ENCODE data around the gene MVB12A. TPM values are rescaled to one million over a fixed set of nuclear protein-coding genes. Genes with fewer than 3 reads are reported as not detected.

MVB12A gene
- total and polyA plus RNA-seq, 9 of the 15 experiments (the other 6 are each of a cell fraction or from before 2014, with no cell fraction given) = 1.2 to 46.2 (median 22.4) TPM

DNA sequence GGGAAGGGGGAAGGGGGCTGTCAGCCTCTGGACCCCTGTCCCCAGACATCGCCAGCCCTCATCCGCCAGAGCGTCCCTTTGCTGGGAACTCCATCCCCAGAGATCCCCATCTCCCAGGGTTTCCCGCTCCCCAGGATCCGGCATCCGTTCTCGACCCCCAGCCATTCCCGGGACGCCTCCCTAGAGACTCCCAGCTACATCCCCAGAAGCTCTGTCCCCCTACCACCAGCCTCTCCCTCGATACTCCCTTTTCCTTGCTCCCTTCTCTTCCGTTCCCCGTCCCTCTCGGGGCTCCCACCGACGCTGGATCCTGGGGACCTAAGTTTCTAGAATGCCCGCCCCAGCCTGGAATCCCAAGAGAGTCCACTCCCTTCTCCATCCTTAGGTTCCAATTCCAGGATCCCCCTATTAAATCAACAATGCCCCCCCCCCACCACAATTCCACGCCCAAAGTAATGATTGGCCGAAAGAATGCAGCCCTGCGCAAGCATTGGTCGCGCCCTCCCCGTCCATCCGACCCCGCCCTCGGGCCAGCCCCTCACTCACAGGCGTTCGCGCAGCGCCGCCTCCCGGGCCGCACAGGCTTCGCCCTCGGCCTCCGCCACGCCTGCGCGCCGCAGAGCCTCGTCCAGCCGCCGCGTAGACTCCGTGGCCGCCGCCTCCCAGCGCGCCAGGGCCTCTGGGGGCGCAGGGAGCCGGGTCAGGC is 29.0 kb upstream of the MVB12A start (continued):
- TF ChIP-seq CHD1 (IDR thresholded peaks at IDR 0.05; ENCODE audit: low read length) (no peak), ZNF695 (CRISPR knock-in tag; IDR thresholded peaks at IDR 0.05) (no peak), BHLHE40 (IDR thresholded peaks at IDR 0.05; ENCODE audit: low read length) (no peak), HDAC2 (IDR thresholded peaks at IDR 0.05) (peak; percentile 22; the same call in 1 of the 2 replicates), U2AF2 (optimal IDR thresholded peaks at IDR 0.05; ENCODE audit: low read depth, low read length) (no peak), DDX20 (tag; IDR thresholded peaks at IDR 0.05; ENCODE audit: low read depth) (no peak), PCBP2 (IDR thresholded peaks at IDR 0.05; ENCODE audit: low read depth, low read length, poor library complexity, severe bottlenecking) (no peak), CBX3 (IDR thresholded peaks at IDR 0.05; ENCODE audit: borderline replicate concordance in 1 of 2, low read length in 2 of 2) (peak in 1 of 2 experiments; percentile 54; a peak in 1 of 3 replicates), FOS (IDR thresholded peaks at IDR 0.05; ENCODE audit: extremely low read depth, insufficient read length) (peak; percentile 68), SRSF9 (IDR thresholded peaks at IDR 0.05; ENCODE audit: borderline replicate concordance, low read depth, low read length) (no peak), ZNF224 (CRISPR knock-in tag; IDR thresholded peaks at IDR 0.05) (no peak), ZNF217 (CRISPR knock-in tag; IDR thresholded peaks at IDR 0.05) (no peak), CHD2 (IDR thresholded peaks at IDR 0.05; ENCODE audit: low read depth, low read length) (no peak), BMI1 (IDR thresholded peaks at IDR 0.05; ENCODE audit: low read length) (no peak), SIN3B (IDR thresholded peaks at IDR 0.05; ENCODE audit: low read depth) (peak; percentile 31; the same call in 1 of the 2 replicates), KLF1 (tag; IDR thresholded peaks at IDR 0.05) (peak; percentile 34; the same call in 1 of the 2 replicates), TFAM (CRISPR knock-in tag; conservative IDR thresholded peaks at IDR 0.05) (no peak), LCOR (CRISPR knock-in tag; IDR thresholded peaks at IDR 0.05) (no peak)
- TF ChIP-seq, protein P1, sequence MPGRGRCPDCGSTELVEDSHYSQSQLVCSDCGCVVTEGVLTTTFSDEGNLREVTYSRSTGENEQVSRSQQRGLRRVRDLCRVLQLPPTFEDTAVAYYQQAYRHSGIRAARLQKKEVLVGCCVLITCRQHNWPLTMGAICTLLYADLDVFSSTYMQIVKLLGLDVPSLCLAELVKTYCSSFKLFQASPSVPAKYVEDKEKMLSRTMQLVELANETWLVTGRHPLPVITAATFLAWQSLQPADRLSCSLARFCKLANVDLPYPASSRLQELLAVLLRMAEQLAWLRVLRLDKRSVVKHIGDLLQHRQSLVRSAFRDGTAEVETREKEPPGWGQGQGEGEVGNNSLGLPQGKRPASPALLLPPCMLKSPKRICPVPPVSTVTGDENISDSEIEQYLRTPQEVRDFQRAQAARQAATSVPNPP (IDR thresholded peaks at IDR 0.05; ENCODE audit: borderline replicate concordance, insufficient read depth, insufficient read length) = no peak
- TF ChIP-seq, protein P2, sequence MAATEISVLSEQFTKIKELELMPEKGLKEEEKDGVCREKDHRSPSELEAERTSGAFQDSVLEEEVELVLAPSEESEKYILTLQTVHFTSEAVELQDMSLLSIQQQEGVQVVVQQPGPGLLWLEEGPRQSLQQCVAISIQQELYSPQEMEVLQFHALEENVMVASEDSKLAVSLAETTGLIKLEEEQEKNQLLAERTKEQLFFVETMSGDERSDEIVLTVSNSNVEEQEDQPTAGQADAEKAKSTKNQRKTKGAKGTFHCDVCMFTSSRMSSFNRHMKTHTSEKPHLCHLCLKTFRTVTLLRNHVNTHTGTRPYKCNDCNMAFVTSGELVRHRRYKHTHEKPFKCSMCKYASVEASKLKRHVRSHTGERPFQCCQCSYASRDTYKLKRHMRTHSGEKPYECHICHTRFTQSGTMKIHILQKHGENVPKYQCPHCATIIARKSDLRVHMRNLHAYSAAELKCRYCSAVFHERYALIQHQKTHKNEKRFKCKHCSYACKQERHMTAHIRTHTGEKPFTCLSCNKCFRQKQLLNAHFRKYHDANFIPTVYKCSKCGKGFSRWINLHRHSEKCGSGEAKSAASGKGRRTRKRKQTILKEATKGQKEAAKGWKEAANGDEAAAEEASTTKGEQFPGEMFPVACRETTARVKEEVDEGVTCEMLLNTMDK (IDR thresholded peaks at IDR 0.05; ENCODE audit: borderline replicate concordance, insufficient read depth, low read depth, low read length, poor library complexity, severe bottlenecking) = peak; percentile 96
- TF ChIP-seq, protein P3, sequence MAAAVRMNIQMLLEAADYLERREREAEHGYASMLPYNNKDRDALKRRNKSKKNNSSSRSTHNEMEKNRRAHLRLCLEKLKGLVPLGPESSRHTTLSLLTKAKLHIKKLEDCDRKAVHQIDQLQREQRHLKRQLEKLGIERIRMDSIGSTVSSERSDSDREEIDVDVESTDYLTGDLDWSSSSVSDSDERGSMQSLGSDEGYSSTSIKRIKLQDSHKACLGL (CRISPR knock-in tag; IDR thresholded peaks at IDR 0.05; ENCODE audit: borderline replicate concordance, poor library complexity, severe bottlenecking) = no peak
- TF ChIP-seq, protein P4, sequence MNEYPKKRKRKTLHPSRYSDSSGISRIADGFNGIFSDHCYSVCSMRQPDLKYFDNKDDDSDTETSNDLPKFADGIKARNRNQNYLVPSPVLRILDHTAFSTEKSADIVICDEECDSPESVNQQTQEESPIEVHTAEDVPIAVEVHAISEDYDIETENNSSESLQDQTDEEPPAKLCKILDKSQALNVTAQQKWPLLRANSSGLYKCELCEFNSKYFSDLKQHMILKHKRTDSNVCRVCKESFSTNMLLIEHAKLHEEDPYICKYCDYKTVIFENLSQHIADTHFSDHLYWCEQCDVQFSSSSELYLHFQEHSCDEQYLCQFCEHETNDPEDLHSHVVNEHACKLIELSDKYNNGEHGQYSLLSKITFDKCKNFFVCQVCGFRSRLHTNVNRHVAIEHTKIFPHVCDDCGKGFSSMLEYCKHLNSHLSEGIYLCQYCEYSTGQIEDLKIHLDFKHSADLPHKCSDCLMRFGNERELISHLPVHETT (CRISPR knock-in tag; conservative IDR thresholded peaks at IDR 0.05 in 1 of 2, IDR thresholded peaks at IDR 0.05 in 1 of 2) = no peak
